Keratinocyte (primary cell): ENCODE results near the gene TMEM266. TPM values are rescaled to one million over a fixed set of nuclear protein-coding genes. Genes with fewer than 3 reads are reported as not detected.

Source experiments
- DNase-seq: peaks from one replicate; pipeline ENCODE4 v3.0.0-alpha.2; 2011; ENCODE audit warnings: low read depth, missing footprints, low spot score
- FAIRE-seq: peaks from 2 replicates; lab custom pipeline; 2011; peaks lifted over from hg19 to GRCh38; lab: Jason Lieb, UNC
- H2AFZ ChIP-seq: 2 replicates; pipeline ENCODE4 v1.6.0; 2012; ENCODE audit warnings: low read length, control low read depth, inconsistent platforms; ENCODE audit not compliant: control insufficient read depth
- H3K27ac ChIP-seq: 2 replicates; pipeline ENCODE4 v1.5.1; 2011; ENCODE audit warnings: low read length; ENCODE audit not compliant: control insufficient read depth, insufficient read depth
- H3K27me3 ChIP-seq: 3 replicates; pipeline ENCODE4 v1.6.0; 2011; ENCODE audit warnings: low read length; ENCODE audit not compliant: control insufficient read depth, insufficient read depth; ENCODE audit errors: extremely low read depth
- H3K36me3 ChIP-seq, 2 experiments: 2 replicates in 1 of 2; 3 replicates in 1 of 2; pipeline ENCODE4 v1.5.1; 2011; ENCODE audit warnings: low read length in 2 of 2, mild to moderate bottlenecking in 1 of 2; ENCODE audit not compliant: control insufficient read depth in 2 of 2, insufficient read depth in 2 of 2; ENCODE audit errors: extremely low read depth in 1 of 2
- H3K4me1 ChIP-seq: 3 replicates; pipeline ENCODE4 v1.5.1; 2011; ENCODE audit warnings: low read length; ENCODE audit not compliant: control insufficient read depth, insufficient read depth; ENCODE audit errors: extremely low read depth
- H3K4me2 ChIP-seq: 3 replicates; pipeline ENCODE4 v1.6.0; 2011; ENCODE audit warnings: low read depth, low read length; ENCODE audit not compliant: control insufficient read depth, insufficient read depth; ENCODE audit errors: extremely low read depth
- H3K4me3 ChIP-seq, 3 experiments: fragments of 200-600 bp in 1 of 3; sonication (generic) in 1 of 3; 2 replicates in 2 of 3; 3 replicates in 1 of 3; pipeline ENCODE4 v1.5.1; 2011 to 2016; ENCODE audit warnings: low read length in 3 of 3, mild to moderate bottlenecking in 3 of 3, control low read depth in 2 of 3, inconsistent platforms in 1 of 3, low read depth in 1 of 3, mixed read lengths in 1 of 3, mixed run types in 1 of 3, moderate library complexity in 1 of 3; ENCODE audit not compliant: control insufficient read depth in 2 of 3, insufficient read depth in 2 of 3; ENCODE audit errors: extremely low read depth in 1 of 3
- H3K79me2 ChIP-seq: 2 replicates; pipeline ENCODE4 v1.6.0; 2012; ENCODE audit warnings: low read length; ENCODE audit not compliant: control insufficient read depth, insufficient read depth
- H3K9ac ChIP-seq: 3 replicates; pipeline ENCODE4 v1.6.0; 2011; ENCODE audit warnings: low read length; ENCODE audit not compliant: control insufficient read depth, insufficient read depth; ENCODE audit errors: extremely low read depth
- H3K9me1 ChIP-seq: 3 replicates; pipeline ENCODE4 v1.6.0; 2011; ENCODE audit warnings: low read length; ENCODE audit not compliant: control insufficient read depth, insufficient read depth; ENCODE audit errors: extremely low read depth
- H3K9me3 ChIP-seq: 2 replicates; pipeline ENCODE4 v1.5.1; 2012; ENCODE audit warnings: low read depth, low read length; ENCODE audit not compliant: control insufficient read depth
- H4K20me1 ChIP-seq: 3 replicates; pipeline ENCODE4 v1.6.0; 2011; ENCODE audit warnings: low read length; ENCODE audit not compliant: control insufficient read depth, insufficient read depth; ENCODE audit errors: extremely low read depth
- CTCF ChIP-seq, 3 experiments: IDR thresholded peaks in 1 of 3; conservative IDR thresholded peaks in 1 of 3; optimal IDR thresholded peaks in 1 of 3; 2 replicates in 2 of 3; 3 replicates in 1 of 3; pipeline versions ENCODE3 to v1.5.1; 2011; ENCODE audit warnings: low read length in 3 of 3, mild to moderate bottlenecking in 3 of 3, moderate library complexity in 2 of 3, control low read depth in 1 of 3, inconsistent platforms in 1 of 3; ENCODE audit not compliant: insufficient read depth in 2 of 3; ENCODE audit errors: extremely low read depth in 1 of 3
- EZH2 ChIP-seq: IDR thresholded peaks from one replicate; pipeline ENCODE4 v1.6.1; 2012; ENCODE audit warnings: inconsistent platforms, mild to moderate bottlenecking, low read length, moderate library complexity
- dilution Hi-C: fragments of 300-500 bp; cut with MboI; formaldehyde crosslinking; loops from one replicate; pipeline ENCODE4 v1.7.0; 2020; ENCODE audit warnings: low sequenced_read_pairs; ENCODE audit not compliant: extremely low pct_ligation_motif_present
- polyA plus RNA-seq, 5 experiments: library from polyadenylated mRNA; depleted of rRNA in 3 of 5; stranded (reverse) in 3 of 5; stranded (forward) in 1 of 5; unstranded in 1 of 5; fragments of >200 nt; gene quantifications; 1 replicate in 1 of 5; 2 replicates in 3 of 5; 3 replicates in 1 of 5; pipeline versions ENCODE4 v1.2.1 to v1.2.3, GENCODE V29; 2011 to 2012; ENCODE audit warnings: missing spikeins in 2 of 5, low read depth in 1 of 5, low replicate concordance in 1 of 5

TMEM266 gene
- polyA plus RNA-seq, 1 donor (not counting 4 experiments of a cell fraction or from before 2014, with no cell fraction given) = 0.03 TPM

- Histone ChIP-seq H3K27ac (no peak overlapping the region), H3K9me1 (no peaks in the 10 kb centered on the region), H4K20me1 (no peaks in the 10 kb centered on the region), H3K27me3 (peaks cover 50% of the 10 kb centered on the region), H3K9me3 (no peaks in the 10 kb centered on the region), H2AFZ (no peak overlapping the region), H3K4me2 (no peak overlapping the region), H3K79me2 (no peaks in the 10 kb centered on the region), H3K4me1 (peaks cover 3% of the 10 kb centered on the region), H3K4me3 (no peak overlapping the region), H3K36me3 (no peaks in the 10 kb centered on the region), H3K9ac (no peak overlapping the region)
- FAIRE-seq = no peak
- DNase-seq = no peak
- dilution Hi-C loops = no loop called here
- TF ChIP-seq EZH2 (no peak), CTCF (optimal IDR thresholded peaks at IDR 0.05 in 1 of 3, IDR thresholded peaks at IDR 0.05 in 1 of 3, conservative IDR thresholded peaks at IDR 0.05 in 1 of 3; ENCODE audit: extremely low read depth in 1 of 3, insufficient read depth in 2 of 3, low read length in 3 of 3) (no peak)
Measured at GRCh38 chr15:76064375-76064774, 4.6 kb downstream of the TMEM266 start.

GRCh38 chr15:76065245-76065644, 5.5 kb downstream of the TMEM266 start:
- dilution Hi-C loops = no loop called here
- TF ChIP-seq CTCF (optimal IDR thresholded peaks at IDR 0.05 in 1 of 3, IDR thresholded peaks at IDR 0.05 in 1 of 3, conservative IDR thresholded peaks at IDR 0.05 in 1 of 3; ENCODE audit: extremely low read depth in 1 of 3, insufficient read depth in 2 of 3, low read length in 3 of 3) = no peak
- TF ChIP-seq EZH2 = no peak
- Histone ChIP-seq H3K27me3 (peaks cover 46% of the 10 kb centered on the region), H3K4me2 (no peak overlapping the region), H3K27ac (no peak overlapping the region), H4K20me1 (no peaks in the 10 kb centered on the region), H3K79me2 (no peaks in the 10 kb centered on the region), H3K36me3 (no peaks in the 10 kb centered on the region), H3K9ac (no peak overlapping the region), H3K4me3 (no peak overlapping the region), H3K9me3 (no peaks in the 10 kb centered on the region), H3K4me1 (peaks cover 2% of the 10 kb centered on the region), H2AFZ (no peak overlapping the region), H3K9me1 (no peaks in the 10 kb centered on the region)
- FAIRE-seq (no peak), DNase-seq (no peak)
